K562 (cell line): Measurements from ENCODE around the gene MFN1. TPM values are rescaled to one million over a fixed set of nuclear protein-coding genes. Genes with fewer than 3 reads are reported as not detected.

ENCODE experiments used
- ATAC-seq: fragments of 200-7000 bp; cut with Tn5 transposase; 3 replicates; pipeline ENCODE4 v1.9.1; 2020; ENCODE audit warnings: moderate library complexity
- BruUV-seq: library from RNA; stranded (reverse); fragments of 400-500 nt; replicated peaks from 2 replicates; lab custom pipeline; 2021; lab: Mats Ljungman, UMichigan
- CTCF ChIA-PET: fragments of 300-600 bp; formaldehyde crosslinking; extraction: SDS; loops from one replicate; lab custom pipeline; 2021; ENCODE audit warnings: low intra/inter-chr PET ratio; lab: Yijun Ruan, JAX
- POLR2A ChIA-PET: fragments of 300-600, 350-650 bp; sonication (Branson Sonifier 250); formaldehyde crosslinking; extraction: SDS; loops from one replicate; lab custom pipeline; 2021; ENCODE audit warnings: antibody characterized with exemption, inconsistent platforms; lab: Yijun Ruan, JAX
- DNase-seq, 4 experiments: peaks; one replicate each; pipeline versions ENCODE4 v3.0.0 to v3.0.0-alpha.2; 2011 to 2018; ENCODE audit warnings: low spot score in 3 of 4, mixed read lengths in 3 of 4; ENCODE audit errors: extremely low read depth in 1 of 4
- FAIRE-seq: peaks from 2 replicates; lab custom pipeline; 2011; peaks lifted over from hg19 to GRCh38; lab: Jason Lieb, UNC
- H2AFZ ChIP-seq: 2 replicates; pipeline ENCODE4 v1.6.0; 2011; ENCODE audit warnings: low read depth, low read length, control low read depth, inconsistent platforms
- H3K27ac ChIP-seq: fragments of 200-600 bp; 3 replicates; pipeline ENCODE4 v1.8.0; 2011; ENCODE audit warnings: low read depth, mild to moderate bottlenecking, control low read depth, inconsistent platforms, low read length, moderate library complexity, mixed read lengths; ENCODE audit errors: extremely low read depth
- H3K27me3 ChIP-seq, 2 experiments: fragments of 300-600 bp in 1 of 2; 2 replicates in 1 of 2; 3 replicates in 1 of 2; pipeline versions ENCODE4 v1.6.0 to v1.8.0; 2011; ENCODE audit warnings: inconsistent platforms in 2 of 2, low read length in 2 of 2, mild to moderate bottlenecking in 1 of 2, mixed read lengths in 1 of 2, moderate library complexity in 1 of 2; ENCODE audit not compliant: control insufficient read depth in 2 of 2, insufficient read depth in 2 of 2
- H3K36me3 ChIP-seq: fragments of 300-600 bp; 3 replicates; pipeline ENCODE4 v1.8.0; 2011; ENCODE audit warnings: mild to moderate bottlenecking, low read length, inconsistent platforms; ENCODE audit not compliant: control insufficient read depth, insufficient read depth
- H3K4me1 ChIP-seq, 2 experiments: fragments of 200-600 bp in 1 of 2; replicated peaks in 1 of 2; 2 replicates in 1 of 2; 3 replicates in 1 of 2; pipeline versions ENCODE4 v1.5.1 to v1.8.0; 2011; ENCODE audit warnings: inconsistent platforms in 2 of 2, low read length in 2 of 2, mild to moderate bottlenecking in 1 of 2, mixed read lengths in 1 of 2, moderate library complexity in 1 of 2; ENCODE audit not compliant: control insufficient read depth in 2 of 2, insufficient read depth in 2 of 2
- H3K4me2 ChIP-seq: 2 replicates; pipeline ENCODE4 v1.6.1; 2011; ENCODE audit warnings: low read length, control low read depth, inconsistent platforms, mixed read lengths; ENCODE audit not compliant: insufficient read depth
- H3K4me3 ChIP-seq: fragments of 200-600 bp; sonication (generic), shearing (Covaris generic); 2 replicates; pipeline ENCODE4 v1.5.1; 2016; ENCODE audit warnings: control low read depth, inconsistent platforms
- H3K79me2 ChIP-seq: fragments of 200-600 bp; 3 replicates; pipeline ENCODE4 v1.8.0; 2011; ENCODE audit warnings: low read length, inconsistent platforms; ENCODE audit not compliant: control insufficient read depth, insufficient read depth
- H3K9ac ChIP-seq, 2 experiments: 2 replicates each; pipeline versions ENCODE4 v1.6.0 to v1.6.1; 2011; ENCODE audit warnings: low read depth in 2 of 2, low read length in 2 of 2, control low read depth in 1 of 2, inconsistent platforms in 1 of 2, mild to moderate bottlenecking in 1 of 2, mixed read lengths in 1 of 2; ENCODE audit not compliant: insufficient read depth in 1 of 2
- H3K9me1 ChIP-seq: one replicate; pipeline ENCODE4 v1.6.0; 2011; ENCODE audit warnings: inconsistent platforms, mild to moderate bottlenecking, low read length, moderate library complexity; ENCODE audit not compliant: control insufficient read depth, insufficient read depth
- H3K9me3 ChIP-seq: replicated peaks from 2 replicates; pipeline ENCODE4 v1.5.1; 2011; ENCODE audit warnings: low read depth, low read length, inconsistent platforms; ENCODE audit not compliant: control insufficient read depth, insufficient read depth
- H4K20me1 ChIP-seq: replicated peaks from 2 replicates; pipeline ENCODE4 v1.6.1; 2011; ENCODE audit warnings: low read length, inconsistent platforms, mixed read lengths; ENCODE audit not compliant: control insufficient read depth, insufficient read depth
- BCOR ChIP-seq: fragments of 450-650 bp; IDR thresholded peaks from 2 replicates; pipeline ENCODE4 v1.6.1; 2016
- ILF3 ChIP-seq: fragments of 450-650 bp; IDR thresholded peaks from 2 replicates; pipeline ENCODE4 v1.6.1; 2018; ENCODE audit warnings: antibody characterized with exemption, mild to moderate bottlenecking, moderate library complexity, borderline replicate concordance
- NFE2L1 ChIP-seq: fragments of 450-650 bp; IDR thresholded peaks from 2 replicates; pipeline ENCODE4 v1.6.1; 2016; ENCODE audit warnings: missing genetic modification characterization, low read depth, mild to moderate bottlenecking, missing compliant biosample characterization, moderate library complexity, borderline replicate concordance
- POLR2B ChIP-seq: fragments of 450-650 bp; IDR thresholded peaks from 2 replicates; pipeline ENCODE4 v1.6.1; 2018; ENCODE audit warnings: low read depth; ENCODE audit not compliant: partially characterized antibody
- RBFOX2 ChIP-seq: fragments of 200-400 bp; formaldehyde crosslinking; IDR thresholded peaks from 2 replicates; pipeline ENCODE4 v1.6.1; 2017; ENCODE audit warnings: low read depth, mild to moderate bottlenecking, low read length, moderate library complexity
- RBM25 ChIP-seq: fragments of 200-400 bp; formaldehyde crosslinking; IDR thresholded peaks from 2 replicates; pipeline ENCODE4 v1.6.1; 2018; ENCODE audit warnings: low read length, low read depth, moderate library complexity; ENCODE audit not compliant: severe bottlenecking
- ZNF121 ChIP-seq: sonication (generic); formaldehyde crosslinking; conservative IDR thresholded peaks from 2 replicates; pipeline ENCODE4 v1.8.0; 2022; ENCODE audit warnings: missing genetic modification reagents
- WGBS: fragments of 100-300 bp; shearing (Covaris generic); methylation state at CpG from one replicate; pipeline ENCODE4 v1.1.6; 2016; ENCODE audit warnings: low coverage, mixed read lengths; ENCODE audit not compliant: insufficient coverage; ENCODE audit errors: missing lambda C conversion rate; 5-methylcytosine and 5-hydroxymethylcytosine counted together
- in situ Hi-C: fragments of 300-500 bp; cut with MboI; formaldehyde crosslinking; loops from 4 replicates; pipeline ENCODE4 v1.15.0; 2018; ENCODE audit warnings: inconsistent platforms, mixed read lengths
- intact Hi-C: fragments of 100-400 bp; cut with micrococcal nuclease; formaldehyde crosslinking; loops from 2 replicates; pipeline ENCODE4 v1.14.2; 2022
- polyA plus RNA-seq, 8 experiments: library from polyadenylated mRNA; depleted of rRNA in 4 of 8; stranded (reverse) in 5 of 8; unstranded in 3 of 8; fragments of >200 nt; fragmentation: Nextera tagmentation in 2 of 8; fragmentation: Illumina TruSeq in 1 of 8; extraction: Ambion mirVana in 2 of 8; extraction: Trizol in 1 of 8; gene quantifications; 2 replicates each; pipeline versions ENCODE4 v1.2.1 to v1.2.3, GENCODE V29; 2011 to 2014; ENCODE audit warnings: inconsistent platforms in 1 of 8, missing spikeins in 1 of 8
- total RNA-seq, 7 experiments: library from RNA; depleted of rRNA in 6 of 7; stranded (reverse); fragments of >200 nt in 6 of 7; fragmentation: Illumina TruSeq in 2 of 7; extraction: Trizol in 2 of 7; gene quantifications; 2 replicates each; pipeline versions ENCODE4 v1.2.1 to v1.2.3, GENCODE V29; 2011 to 2021; ENCODE audit warnings: low replicate concordance in 1 of 7
- TF ChIP-seq, protein P1 (sequence below): fragments of 250-450 bp; sonication (Bioruptor Pico); IDR thresholded peaks from 2 replicates; pipeline ENCODE4 v1.8.0; 2022; ENCODE audit warnings: inconsistent platforms
- TF ChIP-seq, protein P2 (sequence below), 2 experiments: fragments of 450-650 bp in 1 of 2; sonication (generic) in 1 of 2; formaldehyde crosslinking in 1 of 2; IDR thresholded peaks in 1 of 2; conservative IDR thresholded peaks in 1 of 2; 2 replicates each; pipeline versions ENCODE4 v1.6.1 to v1.8.1; 2016 to 2023; ENCODE audit warnings: mild to moderate bottlenecking in 2 of 2, moderate library complexity in 2 of 2, inconsistent platforms in 1 of 2, missing genetic modification reagents in 1 of 2
- TF ChIP-seq, protein P3 (sequence below), 2 experiments: fragments of 200-800 bp in 1 of 2; sonication (Bioruptor generic) in 1 of 2; sonication (generic) in 1 of 2; formaldehyde crosslinking in 1 of 2; IDR thresholded peaks in 1 of 2; conservative IDR thresholded peaks in 1 of 2; 2 replicates each; pipeline versions ENCODE4 v1.5.0 to v1.6.1; 2016 to 2020; ENCODE audit warnings: missing compliant biosample characterization in 1 of 2, missing genetic modification characterization in 1 of 2, missing genetic modification reagents in 1 of 2

Gene MFN1
- total and polyA plus RNA-seq, 9 of the 15 experiments (the other 6 are each of a cell fraction or from before 2014, with no cell fraction given), result 10.5 to 42.7 (median 22.6) TPM

DNA sequence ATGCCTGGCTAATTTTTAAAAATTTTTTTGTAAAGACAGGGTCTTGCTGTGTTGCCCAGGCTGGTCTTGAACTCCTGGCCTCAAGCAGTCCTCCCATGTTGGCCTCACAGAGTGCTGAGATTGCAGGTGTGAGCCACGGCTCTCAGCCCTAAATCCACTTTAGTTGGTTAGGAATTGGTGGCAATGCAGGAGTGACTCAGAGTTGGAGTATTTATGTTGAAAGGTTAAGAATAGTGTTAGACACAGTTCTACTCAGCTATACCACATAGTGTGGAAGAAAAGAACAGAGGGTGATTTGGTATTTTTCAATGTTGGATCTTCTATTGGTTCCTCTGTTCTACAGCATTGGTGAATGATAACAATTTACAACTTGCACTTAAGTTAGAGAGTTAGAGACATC lies 17.1 kb upstream of the MFN1 start:
- H3K4me2 ChIP-seq, result no peak overlapping the region
- H3K9ac ChIP-seq, result no peak overlapping the region
- ChIA-PET CTCF (no interaction called here), POLR2A (interaction anchor here (0.5 to 1.2 kb wide), 2 partner anchors 39 to 274 kb away, joined by 3 read pairs; partner anchors contain the start of genes MRPL47 and NDUFB5)
- H4K20me1 ChIP-seq, result no peaks in the 10 kb centered on the region
- in situ Hi-C loops (no loop called here), intact Hi-C loops (no loop called here)
- TF ChIP-seq POLR2B (no peak), ZNF121 (CRISPR knock-in tag) (peak; percentile 38; the same call in 1 of the 2 replicates)
- TF ChIP-seq, protein P1, sequence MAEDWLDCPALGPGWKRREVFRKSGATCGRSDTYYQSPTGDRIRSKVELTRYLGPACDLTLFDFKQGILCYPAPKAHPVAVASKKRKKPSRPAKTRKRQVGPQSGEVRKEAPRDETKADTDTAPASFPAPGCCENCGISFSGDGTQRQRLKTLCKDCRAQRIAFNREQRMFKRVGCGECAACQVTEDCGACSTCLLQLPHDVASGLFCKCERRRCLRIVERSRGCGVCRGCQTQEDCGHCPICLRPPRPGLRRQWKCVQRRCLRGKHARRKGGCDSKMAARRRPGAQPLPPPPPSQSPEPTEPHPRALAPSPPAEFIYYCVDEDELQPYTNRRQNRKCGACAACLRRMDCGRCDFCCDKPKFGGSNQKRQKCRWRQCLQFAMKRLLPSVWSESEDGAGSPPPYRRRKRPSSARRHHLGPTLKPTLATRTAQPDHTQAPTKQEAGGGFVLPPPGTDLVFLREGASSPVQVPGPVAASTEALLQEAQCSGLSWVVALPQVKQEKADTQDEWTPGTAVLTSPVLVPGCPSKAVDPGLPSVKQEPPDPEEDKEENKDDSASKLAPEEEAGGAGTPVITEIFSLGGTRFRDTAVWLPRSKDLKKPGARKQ, result no peak
- WGBS, result 100% methylated on average over 1 of the region's 1 CpG
- H2AFZ ChIP-seq, result no peak overlapping the region
- no peak for ATAC-seq
- peaks cover 95% of the 10 kb centered on the region for H3K36me3 ChIP-seq
- H3K4me1 ChIP-seq, result peaks cover 0 to 8% of the 10 kb centered on the region in 2 experiments; a peak in 1 of 5 replicates
- no peak for DNase-seq
- BruUV-seq, result no TSS peak
- FAIRE-seq, result no peak
- H3K27me3 ChIP-seq, result no peaks in the 10 kb centered on the region
- no peak overlapping the region for H3K4me3 ChIP-seq
- peaks cover 58% of the 10 kb centered on the region for H3K79me2 ChIP-seq
- H3K27ac ChIP-seq, result no peak overlapping the region
- no peaks in the 10 kb centered on the region for H3K9me1 ChIP-seq
- H3K9me3 ChIP-seq, result no peaks in the 10 kb centered on the region

DNA sequence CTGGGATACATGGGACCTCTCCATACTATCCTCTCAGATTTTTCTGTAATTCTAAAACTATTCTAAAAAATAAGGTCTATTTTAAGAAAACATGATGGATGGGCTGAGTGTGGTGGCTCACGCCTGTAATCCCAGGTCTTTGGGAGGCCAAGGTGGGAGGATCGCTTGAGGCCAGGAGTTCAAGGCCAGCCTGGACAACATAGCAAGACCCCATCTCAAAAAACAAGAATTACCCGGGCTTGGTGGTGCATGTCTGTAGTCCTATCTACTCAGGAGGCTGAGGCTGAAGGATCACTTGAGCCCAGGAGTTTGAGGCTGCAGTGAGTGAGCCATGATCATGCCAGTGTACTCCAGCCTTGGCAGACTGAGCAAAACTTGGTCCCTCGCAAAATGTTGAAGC lies 15.3 kb upstream of the MFN1 start:
- 88% methylated on average over 4 of the region's 4 CpGs for WGBS
- ATAC-seq, result no peak
- Histone ChIP-seq H3K36me3 (peaks cover 92% of the 10 kb centered on the region), H3K9me1 (no peaks in the 10 kb centered on the region), H3K9me3 (no peaks in the 10 kb centered on the region), H3K4me2 (no peak overlapping the region), H3K27ac (no peak overlapping the region), H2AFZ (no peak overlapping the region), H3K27me3 (no peaks in the 10 kb centered on the region), H3K4me1 (no peaks in the 10 kb centered on the region), H3K79me2 (peaks cover 40% of the 10 kb centered on the region), H3K4me3 (no peak overlapping the region), H3K9ac (no peak overlapping the region), H4K20me1 (no peaks in the 10 kb centered on the region)
- intact Hi-C loops (no loop called here), in situ Hi-C loops (no loop called here)
- DNase-seq, result no peak
- ChIA-PET POLR2A (no interaction called here), CTCF (no interaction called here)
- no peak for FAIRE-seq
- BruUV-seq, result no TSS peak
- TF ChIP-seq ZNF121 (CRISPR knock-in tag) (peak; percentile 97), NFE2L1 (tag) (no peak), BCOR (peak; percentile 42; the same call in 1 of the 2 replicates), ILF3 (no peak), RBM25 (peak; percentile 69), RBFOX2 (0 out of 2 replicates have a peak, but pooled peaks have one; percentile 2)
- TF ChIP-seq, protein P2, sequence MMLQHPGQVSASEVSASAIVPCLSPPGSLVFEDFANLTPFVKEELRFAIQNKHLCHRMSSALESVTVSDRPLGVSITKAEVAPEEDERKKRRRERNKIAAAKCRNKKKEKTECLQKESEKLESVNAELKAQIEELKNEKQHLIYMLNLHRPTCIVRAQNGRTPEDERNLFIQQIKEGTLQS (IDR thresholded peaks at IDR 0.05), result no peak
- TF ChIP-seq, protein P2 (CRISPR knock-in tag; conservative IDR thresholded peaks at IDR 0.05), result no peak
- TF ChIP-seq, protein P3, sequence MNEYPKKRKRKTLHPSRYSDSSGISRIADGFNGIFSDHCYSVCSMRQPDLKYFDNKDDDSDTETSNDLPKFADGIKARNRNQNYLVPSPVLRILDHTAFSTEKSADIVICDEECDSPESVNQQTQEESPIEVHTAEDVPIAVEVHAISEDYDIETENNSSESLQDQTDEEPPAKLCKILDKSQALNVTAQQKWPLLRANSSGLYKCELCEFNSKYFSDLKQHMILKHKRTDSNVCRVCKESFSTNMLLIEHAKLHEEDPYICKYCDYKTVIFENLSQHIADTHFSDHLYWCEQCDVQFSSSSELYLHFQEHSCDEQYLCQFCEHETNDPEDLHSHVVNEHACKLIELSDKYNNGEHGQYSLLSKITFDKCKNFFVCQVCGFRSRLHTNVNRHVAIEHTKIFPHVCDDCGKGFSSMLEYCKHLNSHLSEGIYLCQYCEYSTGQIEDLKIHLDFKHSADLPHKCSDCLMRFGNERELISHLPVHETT (CRISPR knock-in tag; conservative IDR thresholded peaks at IDR 0.05 in 1 of 2, IDR thresholded peaks at IDR 0.05 in 1 of 2), result no peak
